Measurements from ENCODE around the gene ATP9B. TPM values are rescaled to one million over a fixed set of nuclear protein-coding genes. Genes with fewer than 3 reads are reported as not detected.

ATP9B gene
- total RNA-seq, 4 donors from 2014 or later = 26.0 to 37.4 (median 30.5) TPM

GRCh38 chr18:79182047-79182713 is 113.0 kb downstream of the ATP9B start:
- H3K9me3 ChIP-seq = no peaks in the 10 kb centered on the region
- no peak overlapping the region for H3K27ac ChIP-seq (replicated peaks in 1 of 4)
- no peak for DNase-seq (ENCODE audit: extremely low spot score)
- intact Hi-C loops (cut with DNase I) = no loop called here
- H3K36me3 ChIP-seq = peaks cover 0 to 16% (median 0%) of the 10 kb centered on the region in 4 donors
- H3K4me3 ChIP-seq = no peak overlapping the region
- no peaks in the 10 kb centered on the region for H3K27me3 ChIP-seq
- TF ChIP-seq CTCF (IDR thresholded peaks at IDR 0.05) = no peak
- WGBS = 95% methylated on average over 3 of the region's 3 CpGs
- H3K4me1 ChIP-seq = peaks cover 0 to 6% (median 2%) of the 10 kb centered on the region in 4 donors

- DNase-seq (ENCODE audit: extremely low spot score) = no peak
- Histone ChIP-seq H3K4me3 (no peak overlapping the region), H3K4me1 (peaks cover 0 to 6% (median 2%) of the 10 kb centered on the region in 4 donors), H3K36me3 (peaks cover 0 to 18% (median 2%) of the 10 kb centered on the region in 4 donors), H3K27me3 (no peaks in the 10 kb centered on the region), H3K27ac (replicated peaks in 1 of 4) (no peak overlapping the region), H3K9me3 (no peaks in the 10 kb centered on the region)
- TF ChIP-seq EP300 (IDR thresholded peaks at IDR 0.05) = no peak
- no peak for TF ChIP-seq CTCF (IDR thresholded peaks at IDR 0.05)
- no peak for TF ChIP-seq POLR2A (IDR thresholded peaks at IDR 0.05; ENCODE audit: low read depth)
- TF ChIP-seq POLR2AphosphoS5 (IDR thresholded peaks at IDR 0.05) = no peak
- intact Hi-C loops (cut with DNase I) = no loop called here
- 77% methylated on average over 3 of the region's 3 CpGs for WGBS
Observed at GRCh38 chr18:79185648-79186047, 116.5 kb downstream of the ATP9B start.

GRCh38 chr18:79186649-79187048 is 117.5 kb downstream of the ATP9B start:
- no peak overlapping the region for H3K4me3 ChIP-seq
- DNase-seq (ENCODE audit: extremely low spot score) = no peak
- no peaks in the 10 kb centered on the region for H3K9me3 ChIP-seq
- H3K27ac ChIP-seq (replicated peaks in 1 of 4) = no peak overlapping the region
- intact Hi-C loops (cut with DNase I) = no loop called here
- H3K36me3 ChIP-seq = peaks cover 0 to 18% (median 2%) of the 10 kb centered on the region in 4 donors
- peaks cover 0 to 6% (median 2%) of the 10 kb centered on the region in 4 donors for H3K4me1 ChIP-seq
- H3K27me3 ChIP-seq = no peaks in the 10 kb centered on the region
- TF ChIP-seq POLR2AphosphoS5 (IDR thresholded peaks at IDR 0.05) (no peak), EP300 (IDR thresholded peaks at IDR 0.05) (no peak), POLR2A (IDR thresholded peaks at IDR 0.05; ENCODE audit: low read depth) (no peak), CTCF (IDR thresholded peaks at IDR 0.05) (no peak)
- 90% methylated on average over 2 of the region's 2 CpGs for WGBS

GRCh38 chr18:79187532-79188277 is 118.5 kb downstream of the ATP9B start:
- DNase-seq (ENCODE audit: extremely low spot score) = no peak

More at GRCh38 chr18:79187532-79188277, 118.5 kb downstream of the ATP9B start:
- no peaks in the 10 kb centered on the region for H3K9me3 ChIP-seq
- H3K27ac ChIP-seq (replicated peaks in 1 of 4) = no peak overlapping the region
- no peaks in the 10 kb centered on the region for H3K27me3 ChIP-seq
- peaks cover 0 to 18% (median 2%) of the 10 kb centered on the region in 4 donors for H3K36me3 ChIP-seq
- intact Hi-C loops (cut with DNase I) = no loop called here
- WGBS = 66% methylated on average over 7 of the region's 7 CpGs
- TF ChIP-seq EP300 (IDR thresholded peaks at IDR 0.05) = no peak
- no peak for TF ChIP-seq POLR2AphosphoS5 (IDR thresholded peaks at IDR 0.05)
- no peak for TF ChIP-seq POLR2A (IDR thresholded peaks at IDR 0.05; ENCODE audit: low read depth)
- TF ChIP-seq CTCF (IDR thresholded peaks at IDR 0.05) = no peak
- H3K4me3 ChIP-seq = no peak overlapping the region
- peaks cover 0 to 6% (median 2%) of the 10 kb centered on the region in 4 donors for H3K4me1 ChIP-seq
